Endothelial cell of umbilical vein (primary cell): ENCODE results near the gene PRLR. TPM values are rescaled to one million over a fixed set of nuclear protein-coding genes. Genes with fewer than 3 reads are reported as not detected.

Experiments
- BruUV-seq: library from RNA; stranded (reverse); fragments of 400-500 nt; replicated peaks from 2 replicates; lab custom pipeline; 2021; lab: Mats Ljungman, UMichigan
- CTCF ChIA-PET: fragments of 300-600, 350-600 bp; sonication (Branson Sonifier 250); formaldehyde crosslinking; loops from one replicate; lab custom pipeline; 2021; ENCODE audit warnings: antibody characterized with exemption, inconsistent platforms; lab: Charles Lee
- POLR2A ChIA-PET: fragments of 300-600, 350-600 bp; sonication (Branson Sonifier 250); formaldehyde crosslinking; loops from one replicate; lab custom pipeline; 2021; ENCODE audit warnings: antibody characterized with exemption, inconsistent platforms; lab: Charles Lee
- DNase-seq: peaks from one replicate; pipeline ENCODE4 v3.0.0-alpha.2; 2011; ENCODE audit warnings: low read depth, low spot score
- FAIRE-seq: peaks from 2 replicates; lab custom pipeline; 2011; peaks lifted over from hg19 to GRCh38; lab: Jason Lieb, UNC
- H2AFZ ChIP-seq: 2 replicates; pipeline ENCODE4 v1.6.0; 2012; ENCODE audit warnings: low read depth, low read length, control low read depth, inconsistent platforms
- H3K27ac ChIP-seq: 2 replicates; pipeline ENCODE4 v1.5.1; 2011; ENCODE audit warnings: low read depth, mild to moderate bottlenecking, control low read depth, low read length, moderate library complexity; ENCODE audit not compliant: insufficient read depth
- H3K27me3 ChIP-seq, 2 experiments: 2 replicates each; pipeline versions ENCODE4 v1.6.0 to v1.6.1; 2011; ENCODE audit warnings: low read length in 2 of 2, mixed read lengths in 1 of 2; ENCODE audit not compliant: control insufficient read depth in 2 of 2, insufficient read depth in 2 of 2
- H3K36me3 ChIP-seq, 2 experiments: 2 replicates in 1 of 2; 3 replicates in 1 of 2; pipeline ENCODE4 v1.5.1; 2011; ENCODE audit warnings: low read length in 2 of 2, mild to moderate bottlenecking in 1 of 2, moderate library complexity in 1 of 2; ENCODE audit not compliant: control insufficient read depth in 2 of 2, insufficient read depth in 2 of 2; ENCODE audit errors: extremely low read depth in 1 of 2
- H3K4me1 ChIP-seq: 3 replicates; pipeline ENCODE4 v1.5.1; 2011; ENCODE audit warnings: mild to moderate bottlenecking, low read length; ENCODE audit not compliant: control insufficient read depth, insufficient read depth; ENCODE audit errors: extremely low read depth
- H3K4me2 ChIP-seq: 2 replicates; pipeline ENCODE4 v1.6.1; 2011; ENCODE audit warnings: low read length, control low read depth, mixed read lengths; ENCODE audit not compliant: insufficient read depth
- H3K4me3 ChIP-seq, 3 experiments: fragments of 200-600 bp in 1 of 3; sonication (generic), shearing (Covaris generic) in 1 of 3; replicated peaks in 1 of 3; 2 replicates each; pipeline ENCODE4 v1.5.1; 2011 to 2016; ENCODE audit warnings: control low read depth in 3 of 3, low read length in 3 of 3, mild to moderate bottlenecking in 2 of 3, inconsistent platforms in 1 of 3, low read depth in 1 of 3, moderate library complexity in 1 of 3; ENCODE audit not compliant: insufficient read depth in 1 of 3
- H3K79me2 ChIP-seq: 2 replicates; pipeline ENCODE4 v1.6.0; 2012; ENCODE audit warnings: low read length, inconsistent platforms; ENCODE audit not compliant: control insufficient read depth, insufficient read depth
- H3K9ac ChIP-seq: replicated peaks from 2 replicates; pipeline ENCODE3; 2011; ENCODE audit warnings: low read length, control low read depth; ENCODE audit not compliant: insufficient read depth; ENCODE audit errors: extremely low read depth
- H3K9me1 ChIP-seq: replicated peaks from 3 replicates; pipeline ENCODE4 v1.6.0; 2011; ENCODE audit warnings: mild to moderate bottlenecking, low read length; ENCODE audit not compliant: control insufficient read depth, insufficient read depth; ENCODE audit errors: extremely low read depth
- H3K9me3 ChIP-seq: replicated peaks from 2 replicates; pipeline ENCODE4 v1.5.1; 2012; ENCODE audit warnings: low read length, inconsistent platforms; ENCODE audit not compliant: control insufficient read depth, insufficient read depth
- H4K20me1 ChIP-seq: replicated peaks from 2 replicates; pipeline ENCODE3; 2011; ENCODE audit warnings: mild to moderate bottlenecking, low read length; ENCODE audit not compliant: control insufficient read depth, insufficient read depth; ENCODE audit errors: extremely low read depth
- CTCF ChIP-seq, 2 donors: IDR thresholded peaks; 1 replicate in 1 of 2; 2 replicates in 1 of 2; pipeline ENCODE4 v1.5.1; 2011; ENCODE audit warnings: low read length in 2 of 2, mild to moderate bottlenecking in 2 of 2, moderate library complexity in 2 of 2, control low read depth in 1 of 2, inconsistent platforms in 1 of 2, low read depth in 1 of 2; ENCODE audit not compliant: insufficient read depth in 1 of 2; ENCODE audit errors: extremely low read depth in 1 of 2
- EZH2 ChIP-seq: IDR thresholded peaks from 2 replicates; pipeline ENCODE4 v1.6.1; 2012; ENCODE audit warnings: borderline replicate concordance, low read depth, mild to moderate bottlenecking, moderate library complexity, low read length, inconsistent platforms; ENCODE audit not compliant: severe bottlenecking
- FOS ChIP-seq: IDR thresholded peaks from 2 replicates; pipeline ENCODE4 v1.6.1; 2011; ENCODE audit warnings: mild to moderate bottlenecking, low read length, moderate library complexity, borderline replicate concordance; ENCODE audit not compliant: insufficient read depth
- GATA2 ChIP-seq: IDR thresholded peaks from 2 replicates; pipeline ENCODE4 v1.7.0; 2011; ENCODE audit warnings: low read depth, mild to moderate bottlenecking, moderate library complexity, mixed read lengths, low read length; ENCODE audit not compliant: insufficient read length, insufficient read depth
- JUN ChIP-seq: IDR thresholded peaks from 2 replicates; pipeline ENCODE4 v1.6.1; 2011; ENCODE audit warnings: borderline replicate concordance, low read depth; ENCODE audit not compliant: insufficient read length, insufficient read depth
- MAX ChIP-seq: IDR thresholded peaks from 2 replicates; pipeline ENCODE4 v1.6.1; 2011; ENCODE audit not compliant: insufficient read depth, insufficient read length
- MYC ChIP-seq: IDR thresholded peaks from one replicate; pipeline ENCODE4 v1.6.1; 2011; ENCODE audit warnings: mild to moderate bottlenecking, low read depth, low read length
- POLR2A ChIP-seq: IDR thresholded peaks from 2 replicates; pipeline ENCODE4 v1.6.1; 2012; ENCODE audit warnings: low read depth, mild to moderate bottlenecking, control low read depth, low read length
- POLR2AphosphoS5 ChIP-seq: IDR thresholded peaks from 2 replicates; pipeline ENCODE4 v1.6.1; 2012; ENCODE audit warnings: low read depth, mild to moderate bottlenecking, control low read depth, low read length, moderate library complexity; ENCODE audit not compliant: insufficient read depth
- dilution Hi-C: fragments of 300-500 bp; cut with MboI; formaldehyde crosslinking; loops from one replicate; pipeline ENCODE4 v1.15.0; 2019; ENCODE audit warnings: low sequenced_read_pairs; ENCODE audit not compliant: extremely low pct_ligation_motif_present
- intact Hi-C: fragments of 100-400 bp; cut with micrococcal nuclease; formaldehyde crosslinking; loops from one replicate; pipeline ENCODE4 v1.10.0; 2022
- polyA plus RNA-seq, 4 experiments: library from polyadenylated mRNA; depleted of rRNA in 3 of 4; stranded (reverse) in 3 of 4; unstranded in 1 of 4; fragments of >200 nt; gene quantifications; 2 replicates each; pipeline versions ENCODE4 v1.2.1 to v1.2.3, GENCODE V29; 2011 to 2012; ENCODE audit warnings: missing spikeins in 1 of 4
- total RNA-seq: library from RNA; stranded (reverse); gene quantifications from 2 replicates; pipeline ENCODE4 v1.2.3, GENCODE V29; 2021

Gene PRLR
- total and polyA plus RNA-seq, 2 donors (not counting 3 experiments of a cell fraction or from before 2014, with no cell fraction given), result not detected

- H3K4me3 ChIP-seq, result no peak overlapping the region
- ChIA-PET CTCF (no interaction called here), POLR2A (no interaction called here)
- no peak overlapping the region for H3K4me2 ChIP-seq
- H3K27ac ChIP-seq, result no peak overlapping the region
- no peak overlapping the region for H2AFZ ChIP-seq
- H3K9me3 ChIP-seq, result no peaks in the 10 kb centered on the region
- no peaks in the 10 kb centered on the region for H4K20me1 ChIP-seq
- H3K79me2 ChIP-seq, result no peaks in the 10 kb centered on the region
- no TSS peak for BruUV-seq
- no peak overlapping the region for H3K9ac ChIP-seq
- FAIRE-seq, result no peak
- H3K9me1 ChIP-seq, result no peaks in the 10 kb centered on the region
- no peak for TF ChIP-seq MAX
- no peak for TF ChIP-seq GATA2
- no peak for TF ChIP-seq CTCF (IDR thresholded peaks at IDR 0.05; ENCODE audit: extremely low read depth in 1 of 2, insufficient read depth in 1 of 2, low read depth in 1 of 2, low read length in 2 of 2)
- TF ChIP-seq MYC, result no peak
- no peak for TF ChIP-seq POLR2A
- TF ChIP-seq JUN, result no peak
- TF ChIP-seq FOS, result no peak
- no peak for TF ChIP-seq EZH2
- TF ChIP-seq POLR2AphosphoS5, result no peak
- H3K27me3 ChIP-seq, result no peaks in the 10 kb centered on the region
- no peaks in the 10 kb centered on the region for H3K36me3 ChIP-seq
- dilution Hi-C loops, result no loop called here
- intact Hi-C loops, result no loop called here
- no peak for DNase-seq
- no peaks in the 10 kb centered on the region for H3K4me1 ChIP-seq
Measured at GRCh38 chr5:35264509-35264908, 34.2 kb upstream of the PRLR start.
